Fibroblast of lung (primary cell): ENCODE results near the gene CROCC2. TPM values are rescaled to one million over a fixed set of nuclear protein-coding genes. Genes with fewer than 3 reads are reported as not detected.

Experiments
- DNase-seq, 2 donors: peaks; one replicate each; pipeline versions ENCODE4 v3.0.0 to v3.0.0-alpha.2; 2010; ENCODE audit warnings: low read depth in 2 of 2
- H2AFZ ChIP-seq: 2 replicates; pipeline ENCODE4 v1.5.1; 2012; ENCODE audit warnings: low read length, control low read depth, inconsistent platforms
- H3K27ac ChIP-seq: 2 replicates; pipeline ENCODE4 v1.5.1; 2011; ENCODE audit warnings: low read length, control low read depth; ENCODE audit not compliant: insufficient read depth
- H3K27me3 ChIP-seq: 2 replicates; pipeline ENCODE4 v1.5.1; 2011; ENCODE audit warnings: mild to moderate bottlenecking, low read length; ENCODE audit not compliant: control insufficient read depth, insufficient read depth
- H3K36me3 ChIP-seq: 2 replicates; pipeline ENCODE4 v1.5.1; 2011; ENCODE audit warnings: low read length; ENCODE audit not compliant: control insufficient read depth, insufficient read depth
- H3K4me1 ChIP-seq: 2 replicates; pipeline ENCODE4 v1.5.1; 2011; ENCODE audit warnings: low read length; ENCODE audit not compliant: control insufficient read depth, insufficient read depth; ENCODE audit errors: extremely low read depth
- H3K4me2 ChIP-seq: 2 replicates; pipeline ENCODE4 v1.5.1; 2011; ENCODE audit warnings: low read length, control low read depth; ENCODE audit not compliant: insufficient read depth; ENCODE audit errors: extremely low read depth
- H3K4me3 ChIP-seq, 4 experiments: fragments of 200-600 bp in 1 of 4; sonication (generic) in 1 of 4; replicated peaks in 1 of 4; 2 replicates each; pipeline ENCODE4 v1.5.1; 2011 to 2016; ENCODE audit warnings: low read length in 4 of 4, low read depth in 3 of 4, mild to moderate bottlenecking in 3 of 4, control low read depth in 2 of 4, inconsistent platforms in 1 of 4, mixed read lengths in 1 of 4; ENCODE audit not compliant: insufficient read depth in 1 of 4; ENCODE audit errors: control extremely low read depth in 1 of 4
- H3K79me2 ChIP-seq: 2 replicates; pipeline ENCODE4 v1.5.1; 2012; ENCODE audit warnings: mild to moderate bottlenecking, low read length, inconsistent platforms; ENCODE audit not compliant: control insufficient read depth, insufficient read depth
- H3K9ac ChIP-seq: 2 replicates; pipeline ENCODE4 v1.5.1; 2011; ENCODE audit warnings: mild to moderate bottlenecking, low read length, control low read depth; ENCODE audit not compliant: insufficient read depth
- H3K9me3 ChIP-seq: 2 replicates; pipeline ENCODE4 v1.5.1; 2012; ENCODE audit warnings: low read depth, low read length; ENCODE audit not compliant: control insufficient read depth, insufficient read depth
- H4K20me1 ChIP-seq: 2 replicates; pipeline ENCODE4 v1.5.1; 2011; ENCODE audit warnings: low read length; ENCODE audit not compliant: control insufficient read depth, insufficient read depth; ENCODE audit errors: extremely low read depth
- CTCF ChIP-seq, 2 donors: IDR thresholded peaks in 1 of 2; conservative IDR thresholded peaks in 1 of 2; 1 replicate in 1 of 2; 2 replicates in 1 of 2; pipeline ENCODE4 v1.5.1; 2011 to 2012; ENCODE audit warnings: low read length in 2 of 2, control low read depth in 1 of 2, inconsistent platforms in 1 of 2, low read depth in 1 of 2, mild to moderate bottlenecking in 1 of 2
- EZH2 ChIP-seq: IDR thresholded peaks from 2 replicates; pipeline ENCODE4 v1.5.1; 2012; ENCODE audit warnings: low read length, control low read depth, mild to moderate bottlenecking; ENCODE audit errors: missing control alignments
- polyA plus RNA-seq, 2 donors: library from polyadenylated mRNA; depleted of rRNA in 1 of 2; stranded (reverse) in 1 of 2; unstranded in 1 of 2; fragments of >200 nt; gene quantifications; 2 replicates each; pipeline ENCODE4 v1.2.1, GENCODE V29; 2011 to 2012; ENCODE audit warnings: missing spikeins in 1 of 2
- total RNA-seq: library from RNA; depleted of rRNA; stranded (reverse); fragments of >200 nt; gene quantifications from 2 replicates; pipeline ENCODE4 v1.2.1, GENCODE V29; 2014

Gene CROCC2
- total and polyA plus RNA-seq, 2 donors (not counting 1 experiment from before 2014, with no cell fraction given), result 0.12 to 0.33 TPM

GRCh38 chr2:240902615-240903041 lies 3.5 kb upstream of the CROCC2 start:
- Histone ChIP-seq H3K36me3 (no peaks in the 10 kb centered on the region), H4K20me1 (no peaks in the 10 kb centered on the region), H3K27ac (no peak overlapping the region), H3K4me3 (no peak overlapping the region), H3K79me2 (no peaks in the 10 kb centered on the region), H3K9me3 (no peaks in the 10 kb centered on the region), H3K4me1 (no peaks in the 10 kb centered on the region), H3K27me3 (no peaks in the 10 kb centered on the region), H2AFZ (no peak overlapping the region), H3K4me2 (no peak overlapping the region), H3K9ac (no peak overlapping the region)
- no peak for TF ChIP-seq CTCF (conservative IDR thresholded peaks at IDR 0.05 in 1 of 2, IDR thresholded peaks at IDR 0.05 in 1 of 2; ENCODE audit: low read depth in 1 of 2, low read length in 2 of 2)
- DNase-seq, result no peak

GRCh38 chr2:240903191-240904060 lies 2.7 kb upstream of the CROCC2 start:
- H3K9me3 ChIP-seq, result no peaks in the 10 kb centered on the region
- H3K79me2 ChIP-seq, result no peaks in the 10 kb centered on the region
- no peaks in the 10 kb centered on the region for H3K36me3 ChIP-seq
- H3K4me2 ChIP-seq, result no peak overlapping the region
- H3K27me3 ChIP-seq, result no peaks in the 10 kb centered on the region
- no peak overlapping the region for H3K9ac ChIP-seq
- H3K4me1 ChIP-seq, result no peaks in the 10 kb centered on the region
- H4K20me1 ChIP-seq, result no peaks in the 10 kb centered on the region
- H3K27ac ChIP-seq, result no peak overlapping the region
- H2AFZ ChIP-seq, result no peak overlapping the region
- DNase-seq, result no peak
- H3K4me3 ChIP-seq, result no peak overlapping the region
- no peak for TF ChIP-seq CTCF (conservative IDR thresholded peaks at IDR 0.05 in 1 of 2, IDR thresholded peaks at IDR 0.05 in 1 of 2; ENCODE audit: low read depth in 1 of 2, low read length in 2 of 2)
- no peak for TF ChIP-seq EZH2

GRCh38 chr2:240904216-240905175 lies 1.6 kb upstream of the CROCC2 start:
- TF ChIP-seq EZH2 (no peak), CTCF (conservative IDR thresholded peaks at IDR 0.05 in 1 of 2, IDR thresholded peaks at IDR 0.05 in 1 of 2; ENCODE audit: low read depth in 1 of 2, low read length in 2 of 2) (no peak)
- no peak overlapping the region for H3K9ac ChIP-seq
- H3K4me3 ChIP-seq, result no peak overlapping the region
- no peak for DNase-seq
- no peak overlapping the region for H3K27ac ChIP-seq
- H3K36me3 ChIP-seq, result no peaks in the 10 kb centered on the region
- H3K27me3 ChIP-seq, result no peaks in the 10 kb centered on the region
- no peaks in the 10 kb centered on the region for H3K9me3 ChIP-seq
- H3K4me1 ChIP-seq, result no peaks in the 10 kb centered on the region
- no peak overlapping the region for H3K4me2 ChIP-seq
- no peak overlapping the region for H2AFZ ChIP-seq
- no peaks in the 10 kb centered on the region for H3K79me2 ChIP-seq
- no peaks in the 10 kb centered on the region for H4K20me1 ChIP-seq
